ENCODE results near the gene MMP10. TPM values are rescaled to one million over a fixed set of nuclear protein-coding genes. Genes with fewer than 3 reads are reported as not detected.
A peak's percentile ranks its signal among the peaks of the same experiment; 100 is the strongest.

The MMP10 gene
- total and polyA plus RNA-seq, 2 of the 8 experiments (the other 6 are each of a cell fraction or from before 2014, with no cell fraction given), result 0.03 to 0.17 TPM

DNA sequence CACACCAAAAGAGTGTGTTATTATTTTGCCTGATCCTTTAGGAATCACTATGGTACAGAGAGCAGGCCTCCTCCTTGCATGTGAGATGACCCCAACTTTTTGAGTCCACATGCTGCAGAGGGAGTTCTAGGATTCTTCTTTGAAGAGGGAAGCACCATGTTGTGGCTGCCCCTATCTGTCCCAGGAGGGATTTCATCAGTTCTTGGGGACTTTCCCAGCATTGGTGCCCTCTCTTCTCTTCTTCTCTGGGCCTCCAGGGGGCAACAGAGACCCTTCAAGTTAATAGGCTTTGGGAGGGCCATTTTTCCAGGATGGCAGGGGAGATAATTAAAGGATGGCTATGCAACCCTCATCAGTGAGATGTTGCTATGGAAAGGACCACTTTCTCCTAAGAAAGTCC is 14.0 kb upstream of the MMP10 start:
- H2BK5ac ChIP-seq (ENCODE audit: low read depth, low read length), result no peak overlapping the region
- ChIA-PET POLR2A (ENCODE audit: partially characterized antibody) (no interaction called here), CTCF (ENCODE audit: partially characterized antibody) (interaction anchor here (0.7 to 2.0 kb wide), 25 partner anchors 9 to 241 kb away, joined by 3 to 12 read pairs (median 5); partner anchors contain the start of gene MMP10)
- DNase-seq (ENCODE audit: low read depth in 1 of 2, low spot score in 2 of 2), result peak in 1 of 2 experiments; percentile 58
- H3K4me3 ChIP-seq (ENCODE audit: extremely low read depth in 1 of 4, insufficient read depth in 2 of 4, low read depth in 3 of 4, low read length in 4 of 4), result no peak overlapping the region
- no peaks in the 10 kb centered on the region for H3K79me1 ChIP-seq (ENCODE audit: low read depth, low read length)
- H3K4me1 ChIP-seq (replicated peaks in 1 of 4; ENCODE audit: control insufficient read depth in 3 of 4, insufficient read depth in 4 of 4, low read length in 3 of 4), result no peaks in the 10 kb centered on the region
- peak overlapping the region; percentile 86 for H2AFZ ChIP-seq (ENCODE audit: low read length)
- no peak overlapping the region for H3K4me2 ChIP-seq (ENCODE audit: insufficient read depth in 1 of 2, low read depth in 2 of 2, low read length in 2 of 2)
- H4K20me1 ChIP-seq (replicated peaks in 1 of 2; ENCODE audit: control insufficient read depth in 1 of 2, insufficient read depth in 2 of 2, low read length in 2 of 2), result no peaks in the 10 kb centered on the region
- H4K91ac ChIP-seq (replicated peaks; ENCODE audit: insufficient read length, low read length), result no peak overlapping the region
- FAIRE-seq, result peak; percentile 32
- H3K9me3 ChIP-seq (ENCODE audit: insufficient read depth in 2 of 2, low read depth in 1 of 2, low read length in 1 of 2), result no peaks in the 10 kb centered on the region
- H2BK120ac ChIP-seq (replicated peaks; ENCODE audit: low read depth, low read length), result no peak overlapping the region
- H2BK12ac ChIP-seq (ENCODE audit: low read depth, low read length), result no peak overlapping the region
- H3K14ac ChIP-seq (ENCODE audit: insufficient read length), result no peak overlapping the region
- H4K8ac ChIP-seq (ENCODE audit: extremely low read depth, insufficient read depth, low read length), result no peak overlapping the region
- no peak overlapping the region for H2BK15ac ChIP-seq (ENCODE audit: low read length)
- no peaks in the 10 kb centered on the region for H3K23me2 ChIP-seq (ENCODE audit: low read depth, low read length)
- peaks cover 0 to 1% (median 0%) of the 10 kb centered on the region in 4 experiments; a peak in 1 of 7 replicates for H3K27me3 ChIP-seq (replicated peaks in 1 of 4; ENCODE audit: control insufficient read depth in 3 of 4, extremely low read depth in 1 of 4, insufficient read depth in 3 of 4, low read length in 3 of 4)
- no peak overlapping the region for H3K18ac ChIP-seq (ENCODE audit: extremely low read depth, low read length)
- H3K56ac ChIP-seq (replicated peaks; ENCODE audit: insufficient read length, low read depth, low read length), result no peak overlapping the region
- H3K27ac ChIP-seq (ENCODE audit: low read depth, low read length), result no peak overlapping the region
- no peak overlapping the region for H4K5ac ChIP-seq (ENCODE audit: insufficient read length, low read depth, low read length)
- no peaks in the 10 kb centered on the region for H3K36me3 ChIP-seq (ENCODE audit: control insufficient read depth in 2 of 4, insufficient read depth in 4 of 4, low read length in 3 of 4)
- no peak overlapping the region for H2BK20ac ChIP-seq (ENCODE audit: low read length)
- H3K23ac ChIP-seq (ENCODE audit: insufficient read length), result no peak overlapping the region
- H2AK5ac ChIP-seq (ENCODE audit: low read depth, low read length), result no peak overlapping the region
- no peak overlapping the region for H3K9ac ChIP-seq (replicated peaks in 1 of 4; ENCODE audit: extremely low read depth in 1 of 4, low read depth in 3 of 4, low read length in 3 of 4)
- no peaks in the 10 kb centered on the region for H3K79me2 ChIP-seq (ENCODE audit: control insufficient read depth in 1 of 2, insufficient read depth in 2 of 2, low read length in 2 of 2)
- H3K4ac ChIP-seq (replicated peaks; ENCODE audit: insufficient read length, low read depth, low read length), result no peak overlapping the region
- TF ChIP-seq YY1 (IDR thresholded peaks at IDR 0.05; ENCODE audit: low read depth, low read length) (peak; percentile 65), CHD1 (IDR thresholded peaks at IDR 0.05; ENCODE audit: low read depth, low read length) (no peak), GABPA (IDR thresholded peaks at IDR 0.05; ENCODE audit: borderline replicate concordance, insufficient read depth, low read length) (no peak), TEAD4 (IDR thresholded peaks at IDR 0.05; ENCODE audit: low read depth, low read length) (no peak), CTBP2 (IDR thresholded peaks at IDR 0.05; ENCODE audit: borderline replicate concordance, insufficient read depth, insufficient read length, low read length) (no peak), EGR1 (IDR thresholded peaks at IDR 0.05; ENCODE audit: borderline replicate concordance, low read depth, low read length) (no peak), KDM1A (IDR thresholded peaks at IDR 0.05; ENCODE audit: borderline replicate concordance, low read length) (no peak), GTF2F1 (IDR thresholded peaks at IDR 0.05; ENCODE audit: borderline replicate concordance, low read depth, low read length) (no peak)
- TF ChIP-seq, protein P1, sequence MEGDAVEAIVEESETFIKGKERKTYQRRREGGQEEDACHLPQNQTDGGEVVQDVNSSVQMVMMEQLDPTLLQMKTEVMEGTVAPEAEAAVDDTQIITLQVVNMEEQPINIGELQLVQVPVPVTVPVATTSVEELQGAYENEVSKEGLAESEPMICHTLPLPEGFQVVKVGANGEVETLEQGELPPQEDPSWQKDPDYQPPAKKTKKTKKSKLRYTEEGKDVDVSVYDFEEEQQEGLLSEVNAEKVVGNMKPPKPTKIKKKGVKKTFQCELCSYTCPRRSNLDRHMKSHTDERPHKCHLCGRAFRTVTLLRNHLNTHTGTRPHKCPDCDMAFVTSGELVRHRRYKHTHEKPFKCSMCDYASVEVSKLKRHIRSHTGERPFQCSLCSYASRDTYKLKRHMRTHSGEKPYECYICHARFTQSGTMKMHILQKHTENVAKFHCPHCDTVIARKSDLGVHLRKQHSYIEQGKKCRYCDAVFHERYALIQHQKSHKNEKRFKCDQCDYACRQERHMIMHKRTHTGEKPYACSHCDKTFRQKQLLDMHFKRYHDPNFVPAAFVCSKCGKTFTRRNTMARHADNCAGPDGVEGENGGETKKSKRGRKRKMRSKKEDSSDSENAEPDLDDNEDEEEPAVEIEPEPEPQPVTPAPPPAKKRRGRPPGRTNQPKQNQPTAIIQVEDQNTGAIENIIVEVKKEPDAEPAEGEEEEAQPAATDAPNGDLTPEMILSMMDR (IDR thresholded peaks at IDR 0.05; ENCODE audit: control extremely low read depth in 1 of 3, insufficient read depth in 1 of 3, low read depth in 1 of 3, low read length in 3 of 3), result peak; percentile 51 to 97 (median 81)
- TF ChIP-seq, protein P2, sequence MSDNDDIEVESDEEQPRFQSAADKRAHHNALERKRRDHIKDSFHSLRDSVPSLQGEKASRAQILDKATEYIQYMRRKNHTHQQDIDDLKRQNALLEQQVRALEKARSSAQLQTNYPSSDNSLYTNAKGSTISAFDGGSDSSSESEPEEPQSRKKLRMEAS (IDR thresholded peaks at IDR 0.05), result peak; percentile 72
- TF ChIP-seq, protein P3, sequence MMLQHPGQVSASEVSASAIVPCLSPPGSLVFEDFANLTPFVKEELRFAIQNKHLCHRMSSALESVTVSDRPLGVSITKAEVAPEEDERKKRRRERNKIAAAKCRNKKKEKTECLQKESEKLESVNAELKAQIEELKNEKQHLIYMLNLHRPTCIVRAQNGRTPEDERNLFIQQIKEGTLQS (IDR thresholded peaks at IDR 0.05; ENCODE audit: insufficient read depth, low read depth, low read length), result 0 out of 2 replicates have a peak, but pooled peaks have one; percentile 5
